ENCODE measurements around the gene SCRN2.

The SCRN2 gene

GRCh38 chr17:47869114-47869513, 28.0 kb upstream of the SCRN2 start:
- H3K27ac ChIP-seq: no peak overlapping the region
- TF ChIP-seq, protein P1, sequence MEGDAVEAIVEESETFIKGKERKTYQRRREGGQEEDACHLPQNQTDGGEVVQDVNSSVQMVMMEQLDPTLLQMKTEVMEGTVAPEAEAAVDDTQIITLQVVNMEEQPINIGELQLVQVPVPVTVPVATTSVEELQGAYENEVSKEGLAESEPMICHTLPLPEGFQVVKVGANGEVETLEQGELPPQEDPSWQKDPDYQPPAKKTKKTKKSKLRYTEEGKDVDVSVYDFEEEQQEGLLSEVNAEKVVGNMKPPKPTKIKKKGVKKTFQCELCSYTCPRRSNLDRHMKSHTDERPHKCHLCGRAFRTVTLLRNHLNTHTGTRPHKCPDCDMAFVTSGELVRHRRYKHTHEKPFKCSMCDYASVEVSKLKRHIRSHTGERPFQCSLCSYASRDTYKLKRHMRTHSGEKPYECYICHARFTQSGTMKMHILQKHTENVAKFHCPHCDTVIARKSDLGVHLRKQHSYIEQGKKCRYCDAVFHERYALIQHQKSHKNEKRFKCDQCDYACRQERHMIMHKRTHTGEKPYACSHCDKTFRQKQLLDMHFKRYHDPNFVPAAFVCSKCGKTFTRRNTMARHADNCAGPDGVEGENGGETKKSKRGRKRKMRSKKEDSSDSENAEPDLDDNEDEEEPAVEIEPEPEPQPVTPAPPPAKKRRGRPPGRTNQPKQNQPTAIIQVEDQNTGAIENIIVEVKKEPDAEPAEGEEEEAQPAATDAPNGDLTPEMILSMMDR (conservative IDR thresholded peaks at IDR 0.05): no peak

- no peak overlapping the region for H3K27ac ChIP-seq
- TF ChIP-seq, protein P1 (conservative IDR thresholded peaks at IDR 0.05): no peak
These were observed 26.9 kb upstream of the SCRN2 start for GRCh38 chr17:47867813-47868533.

DNA sequence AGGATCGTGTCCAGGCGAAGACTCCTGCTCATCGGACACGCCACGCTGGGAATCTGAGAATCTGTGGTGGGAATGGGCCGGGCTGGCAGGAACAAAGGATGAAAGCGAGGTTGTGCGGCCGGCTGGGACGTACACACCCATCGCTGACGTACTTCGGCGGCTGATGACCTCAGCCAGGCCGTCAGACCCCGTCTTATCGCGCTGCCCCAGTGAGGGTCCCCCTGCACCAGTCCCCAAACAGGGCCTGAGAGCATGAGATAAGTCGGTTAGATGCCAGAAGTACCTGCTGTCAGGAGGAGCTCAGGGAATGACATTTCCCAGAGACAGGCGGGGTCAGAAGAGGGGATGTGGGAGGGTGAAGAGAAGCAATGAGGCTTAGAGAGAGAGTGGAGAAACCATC, 25.9 kb upstream of the SCRN2 start:
- no peak overlapping the region for H3K27ac ChIP-seq
- TF ChIP-seq, protein P1 (conservative IDR thresholded peaks at IDR 0.05): no peak

- TF ChIP-seq, protein P1 (conservative IDR thresholded peaks at IDR 0.05): no peak
- H3K27ac ChIP-seq: no peak overlapping the region
These were observed 23.7 kb upstream of the SCRN2 start for GRCh38 chr17:47864791-47865216.

DNA sequence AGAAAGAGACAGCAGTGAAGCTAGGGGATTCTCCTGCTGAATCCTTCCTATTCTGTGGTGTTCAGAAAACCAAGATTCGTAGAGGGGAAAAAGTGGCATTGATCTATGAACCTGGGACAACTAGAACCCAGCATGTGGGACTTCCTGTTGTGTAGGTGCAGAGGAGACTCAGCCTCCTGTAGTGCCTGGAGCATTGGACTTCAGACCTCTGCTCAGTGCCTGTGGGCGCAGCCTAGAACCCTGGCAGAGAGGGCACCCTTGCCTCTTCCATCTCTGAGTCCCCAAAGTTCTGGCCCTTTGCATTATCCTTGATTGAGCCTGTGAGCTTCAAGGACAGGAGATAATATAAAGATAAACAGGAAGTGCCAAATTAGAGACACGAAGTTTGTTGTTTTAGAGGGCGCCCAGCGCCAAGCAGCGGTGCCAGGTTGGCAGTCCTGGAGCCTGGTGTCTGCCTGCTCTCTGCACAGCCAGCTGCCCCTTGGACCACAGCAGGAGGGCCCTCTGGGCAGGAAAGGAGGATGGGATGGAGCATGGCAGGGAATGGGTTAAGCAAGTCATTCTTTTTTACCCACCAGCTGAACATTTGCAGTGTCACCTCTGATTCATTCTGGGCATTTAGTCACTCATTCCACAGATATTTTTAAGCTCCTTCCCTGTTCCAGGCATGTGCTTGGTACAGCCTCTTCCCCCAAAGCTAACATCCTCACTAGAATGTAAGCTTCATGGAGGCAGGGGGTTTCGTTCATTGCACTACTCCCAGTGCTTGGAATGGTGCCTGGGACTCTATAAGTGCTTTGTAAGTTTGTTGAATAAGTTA, 21.8 kb upstream of the SCRN2 start:
- TF ChIP-seq, protein P1 (conservative IDR thresholded peaks at IDR 0.05): no peak
- no peak overlapping the region; the same call in 1 of the 2 replicates for H3K27ac ChIP-seq

- TF ChIP-seq, protein P1 (conservative IDR thresholded peaks at IDR 0.05): no peak
- no peak overlapping the region for H3K27ac ChIP-seq
These were observed 19.3 kb upstream of the SCRN2 start for GRCh38 chr17:47860386-47860785.
